Transverse colon (tissue), 4 donors: ENCODE results near the gene PSMD11.

Experiments used
- EP300 ChIP-seq: sonication (generic); formaldehyde crosslinking; IDR thresholded peaks from one replicate; pipeline ENCODE4 v1.6.1; 2017; ENCODE audit warnings: antibody characterized with exemption, low read depth
- POLR2A ChIP-seq: fragments of 450-650 bp; IDR thresholded peaks from one replicate; pipeline ENCODE4 v1.6.1; 2016; ENCODE audit warnings: antibody characterized with exemption, mild to moderate bottlenecking, moderate library complexity
- POLR2AphosphoS5 ChIP-seq, 3 donors: sonication (generic); formaldehyde crosslinking; IDR thresholded peaks; one replicate each; pipeline ENCODE4 v1.6.1; 2016; ENCODE audit warnings: antibody characterized with exemption in 3 of 3
- TF ChIP-seq, protein P1 (sequence below), 5 experiments: fragments of 200-600 bp in 3 of 5; fragments of 450-650 bp in 2 of 5; sonication (generic) in 3 of 5; IDR thresholded peaks; 1 replicate in 2 of 5; 2 replicates in 3 of 5; pipeline ENCODE4 v1.5.1; 2016 to 2017; ENCODE audit warnings: antibody characterized with exemption in 5 of 5, inconsistent platforms in 3 of 5, mild to moderate bottlenecking in 2 of 5, moderate library complexity in 1 of 5

DNA sequence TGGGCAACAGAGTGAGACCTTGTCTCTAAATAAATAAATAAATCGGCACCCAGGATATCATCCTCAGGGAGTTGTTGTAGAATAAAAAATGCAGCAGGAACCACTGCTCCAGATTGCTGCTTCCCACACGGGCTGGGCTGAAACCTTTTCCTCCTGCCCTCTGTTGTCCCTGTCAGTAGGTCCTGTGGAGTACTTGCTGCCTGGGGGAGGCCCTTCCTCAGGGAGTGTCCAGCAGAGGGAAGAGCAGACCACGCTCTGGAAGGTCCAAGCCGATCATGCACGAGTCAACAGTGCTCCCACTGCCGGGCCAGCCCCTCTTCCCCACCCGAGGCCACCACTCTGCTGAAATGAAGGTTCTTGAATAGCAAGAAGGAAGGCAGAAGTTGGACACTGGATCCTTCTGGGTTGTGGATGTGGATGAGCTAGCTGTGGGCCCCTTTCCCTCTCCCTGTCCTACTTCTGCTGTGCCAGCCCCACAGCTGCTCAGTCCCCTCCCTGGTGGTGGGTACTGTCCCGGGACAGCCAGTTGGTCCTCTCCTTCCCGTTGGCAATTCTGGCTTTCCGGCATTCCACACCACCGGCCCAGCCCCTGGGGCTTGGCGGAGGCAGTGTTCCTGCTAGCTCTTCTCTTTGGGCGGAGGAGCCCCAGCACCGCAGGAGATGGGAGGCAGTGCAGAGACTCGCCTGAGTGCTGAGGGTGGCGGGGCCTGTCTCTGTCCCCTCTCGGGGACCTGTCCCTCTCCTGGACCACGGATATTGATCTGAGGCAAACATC lies 53.3 kb downstream of the PSMD11 start:
- TF ChIP-seq, protein P1, sequence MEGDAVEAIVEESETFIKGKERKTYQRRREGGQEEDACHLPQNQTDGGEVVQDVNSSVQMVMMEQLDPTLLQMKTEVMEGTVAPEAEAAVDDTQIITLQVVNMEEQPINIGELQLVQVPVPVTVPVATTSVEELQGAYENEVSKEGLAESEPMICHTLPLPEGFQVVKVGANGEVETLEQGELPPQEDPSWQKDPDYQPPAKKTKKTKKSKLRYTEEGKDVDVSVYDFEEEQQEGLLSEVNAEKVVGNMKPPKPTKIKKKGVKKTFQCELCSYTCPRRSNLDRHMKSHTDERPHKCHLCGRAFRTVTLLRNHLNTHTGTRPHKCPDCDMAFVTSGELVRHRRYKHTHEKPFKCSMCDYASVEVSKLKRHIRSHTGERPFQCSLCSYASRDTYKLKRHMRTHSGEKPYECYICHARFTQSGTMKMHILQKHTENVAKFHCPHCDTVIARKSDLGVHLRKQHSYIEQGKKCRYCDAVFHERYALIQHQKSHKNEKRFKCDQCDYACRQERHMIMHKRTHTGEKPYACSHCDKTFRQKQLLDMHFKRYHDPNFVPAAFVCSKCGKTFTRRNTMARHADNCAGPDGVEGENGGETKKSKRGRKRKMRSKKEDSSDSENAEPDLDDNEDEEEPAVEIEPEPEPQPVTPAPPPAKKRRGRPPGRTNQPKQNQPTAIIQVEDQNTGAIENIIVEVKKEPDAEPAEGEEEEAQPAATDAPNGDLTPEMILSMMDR (IDR thresholded peaks at IDR 0.05), result no peak
- TF ChIP-seq EP300, result no peak
- no peak for TF ChIP-seq POLR2AphosphoS5 (IDR thresholded peaks at IDR 0.05)
- no peak for TF ChIP-seq POLR2A
